HG03095 (cell line): ENCODE results near the gene NENF.

Experiments
- ATAC-seq: cut with Tn5 transposase; IDR thresholded peaks from one replicate; pipeline ENCODE4 v1.9.1; 2021; ENCODE audit warnings: moderate library complexity; ENCODE audit not compliant: unreplicated experiment

NENF gene

DNA sequence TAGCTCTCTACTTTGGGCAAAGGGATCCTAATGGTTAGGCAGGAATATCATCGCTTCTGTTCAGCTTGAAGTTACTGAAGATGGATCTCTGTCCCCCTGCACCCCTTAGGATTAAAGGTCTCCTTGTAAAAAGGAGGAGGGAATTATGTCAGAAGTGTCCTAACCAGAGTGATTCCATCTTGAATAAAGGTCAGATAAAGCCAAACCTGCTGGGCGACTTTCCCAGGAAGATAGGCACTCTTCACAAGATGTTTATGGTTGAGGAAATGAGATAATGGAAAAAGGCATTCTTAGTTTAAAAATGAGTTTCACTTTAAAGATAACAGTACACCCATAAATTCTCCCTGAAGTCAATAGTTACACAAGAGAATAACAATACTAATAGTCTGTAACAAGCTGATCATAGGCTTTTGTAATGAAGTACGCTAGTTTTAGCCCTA, 1.7 kb upstream of the NENF start:
- no peak for ATAC-seq

DNA sequence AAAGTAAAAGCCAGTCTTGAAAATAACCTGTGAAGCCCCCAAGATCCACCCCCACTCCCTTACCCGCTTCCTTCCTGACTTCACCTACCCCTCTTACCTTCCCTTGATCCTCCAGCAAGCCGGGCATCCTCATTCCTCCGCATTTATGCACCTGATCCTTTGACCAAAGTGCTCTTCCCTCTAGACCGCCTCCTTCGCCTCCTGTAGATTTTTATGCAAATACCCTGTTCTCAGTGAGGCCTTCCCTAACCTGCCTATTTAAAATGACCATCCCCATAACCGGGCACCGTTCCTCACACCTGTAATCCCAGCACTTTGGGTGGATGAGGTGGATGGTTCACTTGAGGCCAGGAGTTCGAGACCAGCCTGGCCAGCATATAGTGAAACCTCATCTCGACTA, 1.1 kb upstream of the NENF start:
- no peak for ATAC-seq

DNA sequence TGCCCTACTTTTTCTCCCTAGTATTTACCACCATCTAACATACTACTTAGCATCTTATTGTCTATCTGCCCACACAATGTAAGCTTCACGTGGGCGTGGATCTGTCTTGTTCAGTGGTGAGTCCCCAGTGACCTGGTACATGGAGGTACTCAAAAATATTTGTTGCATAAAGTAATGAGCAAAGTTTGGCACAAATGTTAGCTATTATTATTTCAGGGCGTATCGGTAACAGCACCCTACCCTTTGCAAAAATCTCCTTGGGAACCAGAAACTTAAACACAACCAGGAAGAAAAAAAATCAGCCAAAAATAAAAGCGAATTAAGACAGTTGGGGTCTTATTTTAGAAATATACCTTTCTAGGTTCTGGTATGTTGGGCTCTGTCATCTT, 454 bp upstream of the NENF start:
- ATAC-seq, result no peak

DNA sequence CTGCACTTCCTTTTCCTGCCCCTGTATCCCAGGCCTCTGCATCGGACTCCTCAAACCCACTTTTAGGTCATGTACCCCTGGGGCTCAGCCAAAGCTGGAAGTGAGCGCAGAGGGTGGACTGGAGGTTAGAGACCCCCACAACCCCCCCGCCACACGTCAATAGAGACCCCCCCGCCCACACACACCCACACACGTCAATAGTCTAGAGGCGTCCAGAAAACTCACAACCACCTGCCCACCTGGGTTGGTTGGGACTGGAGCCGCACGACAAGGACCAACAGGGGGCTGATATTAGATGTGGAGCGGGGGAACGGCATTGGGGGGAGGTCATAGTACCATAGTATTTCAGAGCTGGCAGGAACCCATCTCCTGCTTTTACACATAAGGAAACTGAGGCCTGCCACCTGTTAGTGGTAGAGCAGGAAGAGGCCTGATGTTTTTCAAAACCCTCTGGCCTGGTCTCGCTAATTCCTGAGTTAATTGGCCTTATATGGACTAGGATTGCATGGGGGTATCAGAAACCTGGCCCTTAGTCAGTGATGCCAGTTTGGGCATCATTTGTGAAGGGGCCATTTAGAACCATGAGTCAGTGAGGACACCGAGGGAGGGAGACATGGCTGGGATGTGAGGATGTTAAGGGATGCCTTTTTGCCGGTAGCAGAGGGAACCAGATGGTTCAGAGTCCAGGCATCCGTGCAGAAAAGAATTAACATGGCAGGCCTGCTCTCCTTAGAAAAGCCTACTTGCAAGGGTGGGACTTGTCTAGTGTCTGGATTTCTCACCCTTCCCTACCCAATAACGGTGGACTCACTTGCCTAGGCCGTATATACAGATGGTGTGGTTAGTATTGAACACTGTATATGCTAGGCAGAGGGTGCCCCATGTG, 1.1 kb downstream of the NENF start:
- ATAC-seq, result no peak

DNA sequence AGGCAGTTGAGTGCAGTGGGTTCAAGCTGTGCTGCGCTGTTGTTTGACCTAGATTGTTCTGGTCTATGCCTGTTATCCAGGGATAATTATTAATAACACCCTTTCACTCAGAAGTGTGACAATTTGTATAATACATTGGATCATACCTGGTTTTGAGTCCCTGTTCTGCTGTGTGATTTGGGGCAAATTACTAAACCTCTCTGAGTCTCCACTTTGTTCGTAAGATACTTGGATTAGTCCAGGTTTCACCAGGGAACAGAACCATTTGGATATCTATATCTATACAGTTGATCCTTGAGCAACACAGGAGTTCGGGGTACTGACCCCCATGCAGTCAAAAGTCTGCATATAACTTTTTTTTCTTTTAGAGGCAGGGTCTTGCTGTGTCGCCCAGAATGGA, 2.3 kb downstream of the NENF start:
- no peak for ATAC-seq

DNA sequence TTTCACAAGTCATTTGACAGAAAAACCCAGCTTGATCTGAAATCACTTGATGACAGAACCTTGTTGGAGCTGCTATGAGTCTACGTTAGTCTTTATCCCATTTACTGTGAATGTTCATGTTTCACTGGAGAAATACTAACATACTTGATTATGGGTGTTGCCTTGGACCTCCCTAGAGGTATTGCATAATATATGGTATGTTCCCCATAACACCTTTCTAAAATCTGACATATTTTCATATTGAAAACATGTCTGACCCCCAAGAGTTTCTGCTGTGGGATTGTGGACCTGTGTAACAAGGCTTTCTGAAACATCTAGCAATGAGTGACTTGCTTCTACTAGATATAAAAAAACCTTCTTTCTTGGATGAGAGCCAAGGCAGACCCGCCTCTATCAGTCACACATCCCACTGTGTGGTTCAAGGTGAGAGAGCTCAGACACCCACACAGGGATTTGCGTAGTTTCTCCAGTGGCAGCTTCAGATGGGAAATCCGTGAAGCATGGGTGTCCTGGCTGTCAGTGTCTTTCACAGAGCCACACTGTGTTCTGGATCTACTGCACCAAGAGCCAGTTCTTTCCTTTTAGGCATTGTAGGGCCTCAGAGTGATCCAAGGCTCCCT, 4.6 kb downstream of the NENF start:
- no peak for ATAC-seq

DNA sequence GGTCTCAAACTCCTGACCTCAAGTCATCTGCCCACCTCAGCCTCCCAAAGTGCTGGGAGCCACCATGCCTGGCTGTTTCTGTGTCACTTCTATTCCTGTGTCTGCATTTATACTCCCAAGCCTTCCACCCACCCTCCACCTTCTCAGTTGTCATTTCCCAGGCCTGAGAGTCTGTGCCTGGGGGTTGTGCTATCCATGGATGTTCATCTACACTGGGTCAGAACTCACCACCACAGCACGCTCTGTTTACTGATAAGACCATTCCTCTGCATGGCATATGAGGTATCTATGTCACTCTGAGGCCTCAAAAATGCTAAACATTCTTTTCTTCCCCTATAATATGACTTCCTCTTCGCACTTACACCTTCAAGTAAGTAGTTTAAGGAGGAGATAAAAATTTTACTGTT, 6.1 kb downstream of the NENF start:
- ATAC-seq, result no peak

DNA sequence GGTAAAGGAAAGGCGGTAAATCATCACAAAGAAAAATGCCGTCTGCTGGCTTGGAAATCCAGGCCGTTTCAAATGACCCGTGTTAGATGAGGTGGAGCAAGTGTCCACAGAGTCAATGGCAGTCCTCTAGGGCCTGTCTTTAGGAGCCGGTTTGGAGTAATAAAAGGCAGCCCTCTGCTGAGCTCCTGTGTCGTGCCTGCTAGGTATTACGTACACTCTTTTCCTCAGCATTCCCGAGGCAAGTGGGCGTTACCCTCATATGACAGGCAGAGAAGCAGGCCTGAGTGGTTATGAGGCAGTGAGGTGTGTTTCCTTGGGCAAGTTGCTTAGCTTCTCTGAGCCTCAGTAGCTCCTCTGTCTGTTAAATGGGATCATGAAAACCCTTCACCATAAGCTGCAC, 7.7 kb downstream of the NENF start:
- no peak for ATAC-seq

DNA sequence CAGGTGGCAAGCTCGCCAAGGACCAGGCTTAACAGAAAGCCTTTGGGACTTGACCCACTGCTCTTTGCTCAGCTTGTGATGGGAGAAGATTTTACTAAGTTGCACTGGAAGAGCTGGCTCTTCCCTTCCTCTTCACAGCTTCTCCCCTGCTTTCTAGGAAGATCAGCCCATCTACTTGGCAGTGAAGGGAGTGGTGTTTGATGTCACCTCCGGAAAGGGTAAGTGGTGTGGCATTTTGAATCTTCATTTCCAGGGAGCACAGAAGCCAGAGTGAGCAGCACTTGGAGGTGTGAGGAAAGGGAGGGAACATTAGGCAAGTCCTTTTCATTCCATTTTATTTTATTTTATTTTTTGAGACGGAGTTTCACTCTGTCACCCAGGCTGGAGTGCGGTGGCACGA, 9.7 kb downstream of the NENF start:
- no peak for ATAC-seq

DNA sequence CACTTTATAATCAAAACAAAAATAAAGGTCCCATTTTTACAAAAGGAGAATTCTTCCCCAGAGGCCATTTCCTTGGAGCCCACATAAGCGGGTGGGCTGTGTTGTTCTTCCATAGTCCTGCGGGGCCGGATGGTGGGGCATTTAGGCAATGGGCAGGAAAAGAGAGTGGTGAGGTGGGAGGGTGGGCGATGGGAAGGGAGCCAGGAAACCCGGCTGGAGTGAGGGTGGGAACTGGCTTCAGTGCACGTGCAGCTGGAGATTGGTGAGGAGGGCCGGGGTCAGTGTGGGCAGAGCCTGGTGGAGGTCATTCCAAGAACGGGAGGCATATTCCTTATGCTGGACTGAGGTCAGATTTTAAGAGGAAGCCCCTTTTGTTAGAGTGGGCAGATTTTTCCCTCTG, 13.6 kb downstream of the NENF start:
- ATAC-seq, result no peak

DNA sequence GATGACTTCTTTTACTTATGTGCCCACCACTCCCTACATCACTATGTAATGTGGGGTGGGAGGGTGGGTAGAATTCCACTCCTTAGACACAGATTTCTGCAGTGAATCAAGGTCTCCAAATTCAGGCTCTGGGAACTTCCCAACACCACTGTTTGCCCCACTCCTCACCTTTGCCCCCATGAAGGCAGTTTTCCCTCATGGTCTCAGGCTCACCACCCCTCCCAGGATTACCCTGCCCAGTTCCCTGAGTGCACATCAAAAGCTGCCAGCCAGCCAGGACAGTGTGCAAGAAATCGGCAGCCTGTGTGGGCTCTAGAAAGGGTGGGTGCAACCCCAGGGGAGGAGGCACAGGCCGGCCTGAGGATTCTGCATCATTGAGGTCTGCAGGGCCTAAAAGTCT, 14.8 kb downstream of the NENF start:
- no peak for ATAC-seq

DNA sequence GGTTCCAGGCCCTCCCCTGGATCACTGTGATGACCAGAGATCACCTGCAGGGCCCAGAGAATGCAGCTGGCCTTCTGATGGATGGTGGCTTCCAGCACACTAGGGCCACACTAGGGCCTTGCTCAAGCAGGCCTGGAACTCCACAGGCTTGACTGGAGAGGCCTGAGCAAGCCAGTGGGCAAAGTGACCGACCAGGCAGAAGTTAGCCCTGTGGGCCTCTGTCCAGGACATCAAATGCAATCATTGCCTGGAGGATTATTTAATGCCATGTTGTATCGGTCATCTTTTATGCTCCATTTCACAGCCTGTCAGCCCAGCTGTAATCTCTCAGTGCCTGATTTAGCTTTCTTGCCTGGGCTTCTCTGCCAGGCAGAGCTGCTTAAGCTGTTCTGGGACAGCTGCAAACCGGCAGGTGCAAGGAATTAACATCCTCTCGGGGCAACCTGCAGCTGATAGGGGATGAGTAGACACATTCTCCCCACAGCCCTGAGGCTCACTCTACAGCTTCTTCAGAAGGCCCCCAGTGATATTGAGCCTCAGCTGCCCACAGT, 17.7 kb downstream of the NENF start:
- ATAC-seq, result no peak

DNA sequence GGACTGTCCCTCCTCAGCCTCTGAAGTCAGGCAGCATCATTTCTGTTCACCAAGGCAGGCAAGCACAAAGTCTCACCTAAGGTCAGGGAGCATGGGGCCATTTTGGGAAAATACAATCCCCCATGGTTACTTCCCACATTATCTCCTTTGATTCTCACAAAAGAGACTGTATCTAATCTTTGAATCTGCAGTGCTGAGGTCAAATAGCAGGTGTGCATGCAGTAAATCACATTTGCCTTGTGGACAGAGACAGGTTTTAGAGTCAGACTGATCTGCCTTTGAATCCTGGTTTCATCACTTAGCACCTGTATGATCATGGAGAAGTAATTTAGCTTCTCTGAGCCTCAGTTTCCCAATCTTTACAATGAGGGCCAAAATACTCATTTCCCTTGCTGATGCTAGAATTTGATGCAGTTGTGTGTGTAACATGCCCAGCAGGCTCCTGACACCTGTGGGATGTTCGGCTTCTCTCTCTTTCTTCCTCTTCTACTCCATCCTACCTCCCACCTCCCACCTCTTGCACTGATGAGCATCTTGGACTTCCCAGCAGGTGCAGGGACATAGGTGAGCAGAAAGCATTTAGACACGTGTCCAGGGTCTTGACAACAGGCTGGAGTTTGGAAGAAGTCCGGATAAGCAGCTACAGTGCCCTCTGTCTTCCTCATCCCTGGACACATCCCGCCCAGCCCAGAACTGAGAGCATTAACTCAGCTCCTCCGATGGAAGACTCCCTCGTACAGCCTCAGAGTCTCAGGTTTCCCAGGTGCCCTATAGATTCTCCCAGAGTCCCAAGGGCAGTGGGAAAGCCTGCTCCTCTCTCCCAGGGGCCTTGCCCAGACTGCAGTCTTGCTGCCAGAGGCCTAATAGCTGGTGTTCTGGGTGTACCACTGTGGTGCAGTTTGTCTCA, 18.9 kb downstream of the NENF start:
- no peak for ATAC-seq

DNA sequence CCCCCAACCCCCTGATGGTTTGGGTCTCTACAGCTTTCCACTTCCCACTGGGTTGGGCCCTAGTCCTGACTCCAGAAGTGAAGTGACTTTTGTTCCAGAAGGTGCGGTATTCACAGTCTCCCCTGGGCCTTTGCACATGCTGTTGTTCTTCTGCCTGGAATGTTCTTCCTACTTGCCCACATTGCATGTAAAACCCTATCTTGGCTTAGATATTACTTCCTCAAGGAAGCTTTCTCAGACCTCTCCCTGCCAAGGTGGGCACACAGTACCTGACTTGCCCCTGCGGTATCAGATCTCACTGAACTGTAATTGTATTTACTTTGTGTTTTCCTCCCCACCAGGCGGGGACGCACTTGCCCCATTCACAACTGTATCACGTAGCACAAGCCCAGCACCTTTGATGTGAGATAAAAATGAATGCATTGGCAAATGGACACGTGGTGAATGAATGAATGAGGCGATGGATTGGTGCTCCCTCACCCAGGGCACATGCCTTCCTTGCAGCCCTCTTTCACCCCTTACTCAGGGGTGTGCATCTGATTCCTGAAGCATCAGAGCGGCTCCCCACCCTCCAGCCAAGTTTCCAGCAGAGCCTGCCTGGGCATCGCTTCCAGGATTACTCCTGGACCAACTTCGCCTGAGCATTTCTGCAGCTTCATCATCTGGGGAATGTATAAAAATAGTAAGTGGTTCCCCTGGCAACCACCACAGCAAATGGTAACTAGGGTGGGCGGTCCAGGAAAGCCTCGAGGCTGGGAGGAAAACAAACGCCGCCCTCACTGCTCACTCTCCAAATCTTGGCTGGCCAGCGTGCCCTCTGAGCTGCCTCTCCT, 19.8 kb downstream of the NENF start:
- ATAC-seq, result no peak

DNA sequence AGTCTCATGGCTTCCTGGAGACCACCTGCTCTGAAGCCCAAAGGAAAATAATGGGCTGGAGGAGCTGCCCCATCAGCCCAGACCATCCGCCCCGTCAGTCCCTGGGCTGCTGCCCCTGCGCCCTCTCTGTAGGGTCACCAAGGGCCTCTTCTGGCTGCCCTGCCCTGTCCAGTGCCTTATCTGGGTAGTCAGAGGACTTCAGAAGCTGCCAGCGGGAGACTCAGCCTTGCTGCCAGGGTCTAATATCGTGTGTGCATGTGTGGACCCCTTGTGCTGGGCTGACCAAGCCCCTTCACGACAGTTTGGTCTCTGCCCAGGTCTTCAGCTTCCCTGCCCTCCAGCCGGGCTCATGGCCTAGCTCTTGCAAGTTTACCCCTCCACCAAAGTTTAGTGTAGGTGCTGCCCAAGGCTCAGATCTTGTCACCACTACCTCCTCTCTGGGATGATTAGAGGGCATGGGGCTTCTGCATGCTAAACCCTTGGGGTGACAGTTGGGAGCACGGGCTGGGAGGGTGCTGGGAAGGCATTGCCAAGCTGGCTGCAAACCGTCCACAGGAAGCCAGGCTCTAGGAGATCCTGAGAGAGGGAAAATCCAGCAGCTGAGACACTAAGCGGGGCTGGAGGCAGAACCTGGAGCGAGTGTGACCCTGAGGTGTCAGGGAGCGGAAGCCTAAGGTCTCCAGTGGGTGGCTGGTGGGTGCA, 20.6 kb downstream of the NENF start:
- ATAC-seq, result no peak

DNA sequence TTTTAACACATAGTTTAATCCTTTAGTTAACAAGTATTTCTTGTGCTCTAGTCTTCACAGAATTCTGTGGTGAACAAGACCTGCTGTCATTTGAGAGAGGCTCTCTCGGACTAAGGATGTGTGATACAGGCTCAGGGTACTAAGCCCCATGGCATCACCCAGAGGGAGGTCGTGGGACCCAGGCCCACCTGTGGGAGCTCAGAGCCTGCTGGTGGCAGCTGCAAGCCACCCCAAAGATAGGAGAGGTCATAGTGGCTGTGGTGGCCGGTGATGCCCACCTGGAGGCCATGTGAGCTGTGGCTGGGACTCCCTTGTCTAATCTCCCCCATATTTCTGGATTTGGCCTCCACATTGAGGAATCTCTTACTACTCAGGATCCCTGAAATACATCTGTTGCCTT, 22.0 kb downstream of the NENF start:
- ATAC-seq, result no peak

DNA sequence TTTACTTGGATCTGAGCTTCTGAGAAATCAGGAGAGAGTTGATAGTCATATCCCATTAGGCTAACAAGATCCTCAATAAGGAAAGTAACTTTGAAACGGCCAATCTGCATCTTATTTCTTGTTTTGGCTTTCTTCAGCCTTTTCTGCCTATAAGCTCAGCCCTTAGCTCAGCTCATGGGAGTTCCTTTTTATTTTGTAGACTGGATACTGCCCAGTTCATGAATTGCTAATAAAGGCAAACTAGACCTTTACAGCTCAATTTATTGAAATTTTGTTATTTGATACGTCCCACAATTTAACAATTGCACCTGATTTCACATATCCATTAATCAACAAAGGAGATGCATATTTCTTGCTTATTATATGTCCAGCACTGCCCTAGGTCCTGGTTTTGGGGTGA, 22.7 kb downstream of the NENF start:
- no peak for ATAC-seq

DNA sequence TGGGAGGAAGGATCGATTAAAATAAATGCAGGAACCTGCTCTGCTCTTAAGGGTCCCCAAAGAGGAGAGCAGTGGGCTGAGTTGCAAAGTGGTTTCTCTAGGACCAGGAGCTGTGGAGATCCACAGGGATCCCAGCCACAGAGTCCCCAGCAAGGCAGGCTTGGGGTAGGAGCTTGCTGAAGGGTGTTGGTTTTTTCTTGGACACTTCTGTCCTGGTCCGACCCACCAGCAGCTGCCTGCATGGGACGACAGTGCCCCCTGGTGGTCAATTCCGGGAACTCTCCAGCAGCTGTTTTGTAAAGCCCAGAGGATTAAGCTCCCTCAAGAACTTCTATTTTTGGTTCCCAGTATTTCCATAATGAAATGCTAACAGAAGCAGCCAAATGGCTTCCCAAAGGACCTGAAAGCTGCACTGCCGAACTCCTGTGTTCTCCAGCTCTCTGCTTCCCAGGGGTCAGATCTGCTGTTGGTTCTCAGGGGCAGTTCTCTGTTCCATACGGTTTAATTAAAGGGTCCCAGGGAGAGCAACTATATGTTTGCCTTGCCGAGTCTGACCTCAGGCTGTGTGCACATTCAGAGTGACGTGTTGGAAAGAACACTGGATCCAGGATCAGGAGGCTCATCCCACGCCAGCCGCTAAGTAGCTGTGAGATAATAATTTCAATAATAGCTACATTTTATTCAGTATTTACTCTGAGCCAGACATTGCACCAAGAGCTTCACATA, 23.2 kb downstream of the NENF start:
- no peak for ATAC-seq

DNA sequence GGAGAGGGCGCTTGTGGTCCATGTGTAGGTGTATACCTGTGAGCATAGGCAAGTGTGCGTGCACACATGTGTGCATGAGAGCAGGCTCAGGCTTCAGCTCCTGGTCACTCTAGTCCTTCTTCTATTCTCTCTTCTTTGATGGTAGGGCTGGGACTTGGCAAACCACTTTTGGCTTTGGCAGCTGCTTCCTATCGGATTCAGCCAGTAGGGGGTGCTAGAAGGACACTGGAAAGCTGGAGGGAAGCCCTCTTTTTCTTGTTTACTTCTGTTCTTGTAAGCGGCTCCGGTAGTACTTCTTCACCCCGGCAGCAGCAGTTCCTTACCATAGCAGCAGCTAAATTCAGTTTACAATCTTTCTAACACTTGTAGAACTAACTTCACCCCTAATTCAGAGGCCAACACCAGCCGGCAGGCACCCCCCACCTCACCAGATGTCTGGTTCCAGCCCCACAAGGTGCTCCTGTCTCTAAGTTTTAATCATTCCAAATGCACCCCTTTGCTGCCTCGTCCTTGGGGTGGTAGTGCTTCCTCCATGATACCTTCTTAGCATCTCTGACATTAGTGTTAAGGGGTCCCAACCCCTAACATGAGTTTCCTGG, 25.1 kb downstream of the NENF start:
- ATAC-seq, result no peak
